ENCODE results near the gene ALKBH1. TPM values are rescaled to one million over a fixed set of nuclear protein-coding genes. Genes with fewer than 3 reads are reported as not detected.
A peak's percentile ranks its signal among the peaks of the same experiment; 100 is the strongest.

Gene ALKBH1
- total and polyA plus RNA-seq, 2 of the 13 experiments (the other 11 are each of a cell fraction or from before 2014, with no cell fraction given), result 12.5 to 14.3 TPM

GRCh38 chr14:77640756-77641533 lies 66.9 kb downstream of the ALKBH1 start:
- H3K27ac ChIP-seq (ENCODE audit: extremely low read length, insufficient read depth, low read length), result no peak overlapping the region
- in situ Hi-C loops (cut with HindIII; ENCODE audit: extremely low pct_ligation_motif_present, low pct_unique_long_range_greater_than_20kb), result no loop called here
- H3K36me3 ChIP-seq (replicated peaks in 1 of 2; ENCODE audit: control insufficient read depth in 1 of 2, insufficient read depth in 2 of 2, low read length in 2 of 2), result no peaks in the 10 kb centered on the region
- 54% methylated on average over 16 of the region's 16 CpGs for WGBS (ENCODE audit: low lambda C conversion rate)
- H3K79me2 ChIP-seq (ENCODE audit: insufficient read depth, low read length), result no peaks in the 10 kb centered on the region
- BruUV-seq (replicated peaks), result no TSS peak
- POLR2A ChIA-PET, result no interaction called here
- no peak overlapping the region for H2AFZ ChIP-seq (ENCODE audit: low read length)
- H3K4me2 ChIP-seq (ENCODE audit: low read depth, low read length), result peak overlapping the region; percentile 42; the same call in 1 of the 2 replicates
- intact Hi-C loops (cut with micrococcal nuclease; ENCODE audit: unreplicated experiment), result no loop called here
- CTCF ChIA-PET (ENCODE audit: low intra/inter-chr PET ratio, low total read pairs), result no interaction called here
- no peaks in the 10 kb centered on the region for H4K20me1 ChIP-seq (ENCODE audit: insufficient read depth, low read length)
- ATAC-seq (no peak), FAIRE-seq (no peak), DNase-seq (ENCODE audit: low spot score) (no peak)
- H3K9ac ChIP-seq (ENCODE audit: insufficient read depth, low read depth, low read length), result no peak overlapping the region
- peaks cover 0 to 1% of the 10 kb centered on the region in 2 experiments; a peak in 1 of 5 replicates for H3K27me3 ChIP-seq (ENCODE audit: control insufficient read depth in 1 of 2, insufficient read depth in 2 of 2, low read length in 2 of 2)
- no peak overlapping the region for H3K4me3 ChIP-seq (replicated peaks in 1 of 3; ENCODE audit: insufficient read depth in 1 of 3, low read depth in 2 of 3, low read length in 3 of 3)
- H3K9me3 ChIP-seq (ENCODE audit: low read length), result no peaks in the 10 kb centered on the region
- TF ChIP-seq TMF1 (CRISPR knock-in tag; IDR thresholded peaks at IDR 0.05; ENCODE audit: low read depth) (no peak), NCOA5 (CRISPR knock-in tag; IDR thresholded peaks at IDR 0.05) (no peak), LBX2 (CRISPR knock-in tag; IDR thresholded peaks at IDR 0.05; ENCODE audit: borderline replicate concordance) (no peak), NFRKB (IDR thresholded peaks at IDR 0.05) (no peak), ZNF430 (CRISPR knock-in tag; IDR thresholded peaks at IDR 0.05) (no peak), ZNF839 (CRISPR knock-in tag; IDR thresholded peaks at IDR 0.05; ENCODE audit: borderline replicate concordance) (no peak), IRX3 (CRISPR knock-in tag; IDR thresholded peaks at IDR 0.05; ENCODE audit: borderline replicate concordance, low read depth) (no peak), ATF2 (CRISPR knock-in tag; IDR thresholded peaks at IDR 0.05) (no peak), ARID2 (CRISPR knock-in tag; IDR thresholded peaks at IDR 0.05; ENCODE audit: borderline replicate concordance) (no peak), ZIK1 (CRISPR knock-in tag; IDR thresholded peaks at IDR 0.05; ENCODE audit: borderline replicate concordance, low read depth) (no peak), ZMYM3 (CRISPR knock-in tag; IDR thresholded peaks at IDR 0.05) (no peak), ZNF205 (CRISPR knock-in tag; IDR thresholded peaks at IDR 0.05) (no peak), ZNF274 (CRISPR knock-in tag; IDR thresholded peaks at IDR 0.05) (no peak), CHD2 (IDR thresholded peaks at IDR 0.05; ENCODE audit: low read depth, low read length) (no peak), ZNF790 (CRISPR knock-in tag; IDR thresholded peaks at IDR 0.05; ENCODE audit: borderline replicate concordance) (no peak), HMGXB4 (CRISPR knock-in tag; IDR thresholded peaks at IDR 0.05; ENCODE audit: borderline replicate concordance in 1 of 2, low read depth in 1 of 2) (no peak)
- H3K4me1 ChIP-seq (ENCODE audit: insufficient read depth, low read length), result peaks cover 29% of the 10 kb centered on the region
